Endometrial microvascular endothelial cells (primary cell): ENCODE measurements around the gene SERTAD2. TPM values are rescaled to one million over a fixed set of nuclear protein-coding genes. Genes with fewer than 3 reads are reported as not detected.

ENCODE experiments used
- in situ Hi-C: cut with HindIII; loops from 2 replicates; pipeline ENCODE4 v1.10.0; 2017; ENCODE audit warnings: low sequenced_read_pairs, low pct_unique_long_range_greater_than_20kb; ENCODE audit errors: inconsistent ontology term
- total RNA-seq: library from RNA; depleted of rRNA; stranded (reverse); fragments of >200 nt; gene quantifications from one replicate; pipeline ENCODE4 v1.2.3, GENCODE V29; 2015; ENCODE audit errors: inconsistent ontology term

SERTAD2 gene
- total RNA-seq, 1 donor from 2014 or later, result 18.6 TPM

DNA sequence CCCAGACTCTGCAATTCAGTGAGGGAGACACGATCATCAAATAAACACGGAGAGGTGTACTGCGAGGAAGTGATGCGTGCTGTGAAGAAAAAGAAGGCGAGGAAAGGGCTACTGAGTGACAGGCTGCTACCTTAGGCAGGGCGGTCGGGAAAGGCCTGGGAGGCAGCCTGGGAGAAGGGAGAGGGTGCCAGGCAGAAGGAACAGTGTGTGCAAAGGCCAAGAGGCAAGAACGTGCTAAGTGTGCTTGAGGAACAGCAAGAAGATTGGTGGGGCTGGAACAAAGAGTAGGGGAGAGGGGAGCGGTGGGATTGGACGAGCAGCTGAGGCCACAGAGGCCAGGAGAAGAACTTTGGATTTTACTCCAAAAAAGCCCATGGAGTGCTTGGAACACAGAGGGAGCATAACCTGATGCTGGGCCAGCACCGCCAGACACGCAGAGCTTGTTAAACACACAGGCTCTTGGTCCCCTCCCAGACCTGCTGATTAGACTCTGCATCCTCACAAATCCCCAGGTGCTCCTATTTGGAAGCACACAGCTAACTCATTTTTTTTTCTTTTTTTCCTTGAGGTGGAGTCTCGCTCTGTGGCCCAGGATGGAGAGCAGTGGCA lies 30.4 kb downstream of the SERTAD2 start:
- in situ Hi-C loops, result no loop called here

DNA sequence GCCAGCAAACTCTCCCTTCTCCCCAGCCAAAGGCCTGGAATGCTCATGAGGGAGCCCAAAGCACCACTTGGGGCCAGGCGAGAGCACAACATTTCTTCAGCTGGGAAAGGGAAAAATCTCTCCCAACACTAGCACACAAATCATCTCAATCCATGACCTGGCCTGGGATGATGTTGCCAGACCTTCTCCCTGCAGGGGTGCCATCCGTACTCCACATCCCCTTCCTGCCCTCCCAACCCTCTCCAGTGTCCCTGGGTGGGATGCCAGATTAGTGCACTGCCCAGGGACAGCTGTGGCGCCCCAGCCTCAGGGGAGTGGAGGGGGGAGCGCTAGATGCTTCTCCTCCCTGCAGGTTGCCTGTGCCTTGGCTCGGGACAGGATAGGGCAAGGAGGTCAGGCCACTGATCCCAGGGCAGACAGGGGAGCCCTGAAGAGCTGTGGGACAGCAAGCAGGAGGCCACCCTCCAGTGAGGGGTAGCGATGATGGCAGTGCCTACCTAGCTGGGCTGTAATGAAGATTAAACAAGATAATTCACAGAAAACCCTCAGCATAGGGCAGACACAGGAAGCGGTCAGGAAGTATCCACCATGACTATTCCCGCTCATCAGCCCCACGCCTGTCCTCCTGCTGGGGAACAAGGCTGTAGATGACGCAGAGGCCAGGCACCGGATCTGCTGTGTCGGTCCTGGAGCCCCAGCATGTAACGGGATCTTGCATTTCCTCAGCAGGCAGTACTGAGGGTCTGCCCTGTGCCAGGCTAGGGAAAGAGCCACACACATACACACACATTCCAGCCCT lies 31.1 kb downstream of the SERTAD2 start:
- in situ Hi-C loops, result no loop called here

- in situ Hi-C loops, result no loop called here
Measured at GRCh38 chr2:64620661-64621060, 33.1 kb downstream of the SERTAD2 start.

DNA sequence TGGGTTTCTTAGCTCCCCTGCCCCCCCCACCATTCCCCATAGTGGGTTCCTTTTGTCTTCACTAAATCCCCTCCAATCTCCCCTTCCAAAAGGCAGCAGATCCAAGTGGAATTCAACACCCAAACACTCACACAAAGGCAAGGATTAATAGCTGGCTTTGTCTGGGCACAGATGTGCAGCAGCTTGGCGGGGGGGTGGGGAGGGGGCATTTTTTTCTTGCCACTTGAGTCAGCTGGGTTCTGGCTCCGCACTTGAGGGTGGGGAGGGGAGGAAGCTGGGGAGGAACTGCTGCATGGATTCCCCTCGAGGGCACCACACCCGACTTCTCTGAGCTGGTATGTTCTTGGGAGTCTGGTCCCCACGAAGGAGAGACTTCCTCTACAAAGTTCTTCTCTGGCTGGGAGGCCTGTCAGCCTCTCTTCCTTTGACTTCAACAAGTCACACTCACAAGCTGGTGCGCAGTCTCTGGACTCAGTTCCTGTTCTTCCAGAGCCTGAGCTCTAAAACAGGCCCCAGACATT lies 36.0 kb downstream of the SERTAD2 start:
- in situ Hi-C loops, result no loop called here

- in situ Hi-C loops, result no loop called here
Measured at GRCh38 chr2:64615844-64616536, 37.7 kb downstream of the SERTAD2 start.

DNA sequence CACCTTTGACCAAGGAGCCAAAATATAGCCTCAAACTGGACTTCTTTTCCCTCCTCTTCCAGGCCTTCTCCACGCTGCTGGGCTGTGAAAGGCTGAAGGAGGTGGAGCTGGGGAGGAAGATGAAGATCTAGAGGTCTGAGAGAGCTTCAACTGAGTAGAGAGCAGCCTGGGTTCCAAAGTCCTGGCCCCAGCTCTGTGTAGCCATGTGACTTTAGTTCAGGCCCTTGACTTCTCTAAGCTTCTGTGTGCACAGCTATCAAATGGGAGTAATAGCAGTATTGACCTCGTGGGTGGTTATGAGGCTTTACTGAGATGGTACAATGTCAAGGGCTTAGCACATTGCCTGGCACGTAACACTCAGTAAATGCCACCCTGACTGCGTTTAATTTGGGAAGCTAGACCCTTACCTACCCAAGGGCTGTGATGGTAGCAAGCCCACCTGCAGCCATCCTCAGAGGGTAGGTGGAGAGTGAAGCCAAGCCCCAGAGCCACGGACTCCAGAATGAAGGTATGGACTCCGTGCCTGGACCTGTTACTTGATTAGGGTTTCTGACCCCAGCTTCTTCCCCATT lies 38.4 kb downstream of the SERTAD2 start:
- in situ Hi-C loops, result no loop called here

GRCh38 chr2:64613276-64613675 lies 40.4 kb downstream of the SERTAD2 start:
- in situ Hi-C loops, result no loop called here

DNA sequence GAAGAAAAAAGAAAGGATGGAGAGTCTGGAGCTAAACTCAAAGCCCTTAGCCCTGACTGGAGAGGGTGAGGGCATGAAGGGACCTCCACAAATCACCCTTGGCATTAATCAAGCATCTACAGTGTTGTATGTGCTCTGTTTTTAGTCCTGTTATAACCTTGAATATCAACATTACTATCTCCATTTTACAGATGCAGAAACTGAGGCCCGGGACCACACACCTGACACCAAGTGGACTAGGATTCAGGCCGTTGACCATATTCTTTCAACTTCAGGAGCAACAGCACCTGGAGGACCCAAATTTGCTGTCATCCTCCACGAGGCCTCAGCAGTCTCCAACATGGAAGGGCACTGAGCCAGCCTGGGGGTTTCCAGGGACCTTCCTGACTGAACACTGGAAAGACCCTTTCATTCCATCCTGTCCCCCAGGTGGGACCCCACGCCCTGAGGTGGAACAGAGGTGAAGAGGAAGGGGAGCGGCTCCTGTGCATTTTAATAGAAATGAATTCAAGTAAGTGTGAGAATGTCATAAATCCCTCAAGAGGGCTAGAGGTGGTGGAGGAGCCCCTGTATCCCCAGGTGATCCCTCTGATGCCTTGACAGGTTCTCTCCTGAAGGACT lies 41.0 kb downstream of the SERTAD2 start:
- in situ Hi-C loops, result no loop called here

DNA sequence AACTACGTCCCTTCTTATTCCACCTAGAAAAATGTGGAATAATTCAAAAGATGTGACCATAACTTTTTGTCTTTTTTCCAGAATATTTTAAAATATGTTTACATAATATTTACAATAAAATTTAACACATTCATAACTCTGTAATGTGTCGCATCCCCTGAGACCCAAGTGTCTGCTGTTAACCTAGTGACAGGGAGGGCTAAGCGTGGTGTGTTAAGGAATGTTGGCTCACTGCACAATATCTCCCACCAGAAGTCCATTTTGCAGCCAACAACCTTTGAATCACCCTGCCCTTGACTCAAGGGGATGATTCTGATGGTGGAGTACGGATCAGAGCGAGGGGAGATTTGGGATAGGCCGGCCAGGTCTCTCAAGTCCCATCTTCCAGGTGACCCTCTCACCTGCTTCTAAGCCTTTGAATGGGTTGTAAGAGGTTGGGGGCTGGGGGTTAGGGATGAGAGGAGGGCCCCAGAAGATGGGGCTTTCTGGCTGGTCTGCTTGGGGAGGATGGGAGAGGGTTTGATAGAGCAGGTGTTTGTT lies 43.3 kb downstream of the SERTAD2 start:
- in situ Hi-C loops, result no loop called here

- in situ Hi-C loops, result no loop called here
Measured at GRCh38 chr2:64609942-64610281, 43.8 kb downstream of the SERTAD2 start.

DNA sequence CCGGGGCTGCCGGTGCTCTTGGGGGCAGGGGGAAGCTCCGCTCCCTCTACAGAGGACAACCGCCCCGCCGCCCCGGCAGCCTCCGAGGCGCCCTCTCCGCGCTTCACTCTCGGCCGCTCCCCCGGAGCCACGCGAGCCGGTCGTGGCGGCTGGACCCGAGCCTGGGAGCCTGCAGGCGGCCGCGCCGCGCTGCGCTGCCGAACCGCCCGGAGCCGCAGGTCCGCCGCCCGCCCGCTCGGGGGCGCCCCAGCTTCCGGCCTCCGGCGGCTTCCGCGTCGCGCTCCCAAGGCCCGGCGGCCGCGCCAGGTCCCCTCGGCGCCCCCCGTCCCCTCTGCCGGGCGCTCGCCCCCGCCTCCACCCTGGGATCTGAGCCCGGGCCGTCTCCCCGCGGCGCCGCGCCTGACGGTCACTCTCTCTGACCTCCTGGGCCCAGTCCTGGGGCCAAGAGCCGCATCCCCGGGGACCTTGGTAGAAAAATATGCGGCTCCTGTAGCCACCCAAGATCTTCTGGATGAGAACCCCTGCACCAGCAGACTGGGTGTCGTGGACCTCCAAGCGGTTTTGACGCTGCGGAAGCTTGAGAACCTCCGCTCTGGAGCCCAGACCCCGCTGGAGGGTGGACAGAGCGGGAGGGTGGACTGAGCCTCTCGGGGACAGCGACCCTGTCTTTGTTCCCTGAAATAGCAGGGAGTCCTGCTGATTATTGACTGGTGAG lies 44.3 kb downstream of the SERTAD2 start:
- in situ Hi-C loops, result no loop called here

DNA sequence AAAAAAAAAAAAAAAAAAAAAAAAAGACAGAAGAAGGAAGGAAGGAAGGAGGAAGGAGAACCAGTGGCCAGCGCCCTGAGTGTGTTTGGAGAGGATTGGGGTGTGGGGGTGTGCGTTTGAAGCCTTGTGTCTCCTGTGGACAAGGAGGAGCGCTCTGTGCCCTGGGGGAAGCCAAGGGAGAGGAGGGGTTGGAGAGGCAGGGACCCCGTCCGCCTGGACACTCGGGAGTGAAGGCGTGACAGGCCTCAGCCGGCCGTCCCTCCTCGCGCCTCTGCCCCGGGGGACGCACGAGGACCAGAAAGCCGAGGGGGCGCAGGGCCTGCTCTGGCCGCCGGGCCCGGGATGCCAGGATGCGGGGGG lies 44.9 kb downstream of the SERTAD2 start:
- in situ Hi-C loops, result no loop called here

- in situ Hi-C loops, result no loop called here
Measured at GRCh38 chr2:64607381-64608304, 46.1 kb downstream of the SERTAD2 start.

DNA sequence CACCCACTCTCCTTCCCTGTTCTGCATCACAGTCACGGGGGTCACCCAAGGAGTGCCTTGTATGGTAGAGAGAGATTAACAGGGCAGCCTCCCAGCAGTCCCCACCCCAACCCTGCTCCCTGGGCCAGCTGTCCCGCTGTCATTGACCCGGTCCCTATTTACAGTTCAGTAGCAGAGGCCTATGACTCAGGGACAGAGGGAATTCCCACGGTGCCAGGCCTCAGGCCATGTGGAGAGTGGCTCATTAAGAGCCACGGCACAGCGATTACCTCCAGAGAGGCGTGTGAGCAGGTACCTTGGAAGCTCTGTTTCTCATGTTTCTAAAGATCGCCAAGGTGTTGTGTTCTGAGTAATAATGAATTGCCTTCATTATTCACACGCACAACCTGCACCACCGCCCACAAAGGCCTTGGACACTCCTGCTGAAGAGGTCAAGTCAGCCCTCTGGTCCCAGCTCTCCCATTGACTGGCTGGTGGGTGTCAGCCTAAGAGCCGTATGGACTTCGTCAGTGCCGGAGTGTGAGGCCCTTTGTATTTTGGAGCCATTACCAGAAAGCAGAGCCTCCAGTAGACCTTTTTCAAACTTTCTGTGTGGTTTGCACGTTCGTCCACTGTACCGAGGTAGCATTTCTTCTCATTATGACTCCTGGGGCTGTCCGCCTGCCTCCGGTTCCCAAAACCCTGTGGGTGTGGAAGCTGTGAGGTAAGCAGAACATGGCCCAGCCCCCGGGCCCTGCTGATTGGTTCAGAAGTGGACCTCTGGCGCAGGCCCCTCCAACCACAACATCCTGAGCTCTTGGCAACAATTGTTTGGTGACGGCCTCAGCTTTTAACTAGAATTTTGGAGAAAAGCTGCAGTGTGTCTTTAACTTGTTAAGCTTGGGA lies 47.0 kb downstream of the SERTAD2 start:
- in situ Hi-C loops, result no loop called here

GRCh38 chr2:64605991-64606478 lies 47.7 kb downstream of the SERTAD2 start:
- in situ Hi-C loops, result no loop called here

DNA sequence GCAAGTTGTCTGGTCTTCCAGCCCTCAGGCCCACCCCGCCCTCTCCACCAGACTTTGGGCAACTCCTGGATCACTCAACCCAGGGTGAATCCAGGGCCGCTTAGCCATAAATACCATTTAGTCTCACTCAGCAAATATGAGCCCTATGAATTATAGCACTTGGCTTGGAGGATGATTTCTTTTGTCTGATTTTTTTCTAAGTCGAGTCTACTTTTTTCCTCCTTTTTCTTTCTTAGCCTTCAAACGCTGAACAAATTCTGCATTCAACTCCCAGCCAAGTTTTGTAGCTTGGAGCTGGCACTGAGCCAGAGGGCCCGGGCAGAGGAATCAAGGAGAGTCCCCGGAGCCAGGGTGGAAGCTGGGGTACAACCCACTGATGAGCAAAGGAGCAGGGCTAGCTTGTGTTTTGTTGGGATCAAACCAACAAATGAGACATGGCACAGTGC lies 48.7 kb downstream of the SERTAD2 start:
- in situ Hi-C loops, result no loop called here
